Tongue (tissue), 2 donors: ENCODE measurements around the gene RELT. TPM values are rescaled to one million over a fixed set of nuclear protein-coding genes. Genes with fewer than 3 reads are reported as not detected.

Experiments used
- DNase-seq: peaks from one replicate; pipeline ENCODE4 v3.0.0-alpha.2; 2015
- total RNA-seq: library from RNA; depleted of rRNA; stranded (reverse); fragments of >200 nt; gene quantifications from one replicate; pipeline ENCODE4 v1.2.3, GENCODE V29; 2014

The RELT gene, protein sequence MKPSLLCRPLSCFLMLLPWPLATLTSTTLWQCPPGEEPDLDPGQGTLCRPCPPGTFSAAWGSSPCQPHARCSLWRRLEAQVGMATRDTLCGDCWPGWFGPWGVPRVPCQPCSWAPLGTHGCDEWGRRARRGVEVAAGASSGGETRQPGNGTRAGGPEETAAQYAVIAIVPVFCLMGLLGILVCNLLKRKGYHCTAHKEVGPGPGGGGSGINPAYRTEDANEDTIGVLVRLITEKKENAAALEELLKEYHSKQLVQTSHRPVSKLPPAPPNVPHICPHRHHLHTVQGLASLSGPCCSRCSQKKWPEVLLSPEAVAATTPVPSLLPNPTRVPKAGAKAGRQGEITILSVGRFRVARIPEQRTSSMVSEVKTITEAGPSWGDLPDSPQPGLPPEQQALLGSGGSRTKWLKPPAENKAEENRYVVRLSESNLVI
- 5.8 TPM for total RNA-seq

DNA sequence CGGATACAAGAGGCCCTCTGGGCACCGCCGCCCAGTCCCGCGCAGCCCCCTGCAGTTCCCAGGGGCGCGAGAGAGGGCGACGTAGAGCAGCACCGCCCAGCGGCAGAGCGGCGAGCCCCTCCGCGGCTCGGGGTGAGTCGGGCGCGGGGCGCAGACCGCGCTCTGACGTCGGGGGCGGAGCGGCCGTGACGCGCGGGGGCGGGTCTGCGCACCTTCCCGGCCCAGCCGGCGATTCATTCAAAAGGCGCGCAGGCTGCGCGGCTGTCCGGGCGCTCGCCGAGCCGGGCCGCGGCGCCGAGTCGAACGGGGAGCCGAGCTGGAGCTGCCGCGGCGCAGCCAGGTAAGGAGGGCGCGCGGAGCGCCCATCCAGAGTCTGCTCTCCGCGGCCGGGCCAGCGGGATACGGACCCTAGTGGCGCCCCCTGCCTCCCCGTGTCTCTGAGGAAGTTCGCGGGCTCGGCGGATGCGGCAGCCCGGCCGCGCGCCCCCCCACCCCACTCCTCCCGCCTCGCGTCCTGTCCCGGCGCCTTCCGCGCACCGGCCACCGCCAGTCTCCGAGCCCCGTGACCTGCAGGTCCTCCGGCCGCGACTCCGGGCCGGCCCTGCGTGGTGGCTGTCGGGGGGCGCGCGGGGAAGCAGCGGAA lies at the start of gene RELT:
Gene RELT, plus strand, starts transcription at position 240 of the 643 bp plus-strand sequence. CDS start 12,738 bp downstream, outside the sequence.
- peak; percentile 96 for DNase-seq

DNA sequence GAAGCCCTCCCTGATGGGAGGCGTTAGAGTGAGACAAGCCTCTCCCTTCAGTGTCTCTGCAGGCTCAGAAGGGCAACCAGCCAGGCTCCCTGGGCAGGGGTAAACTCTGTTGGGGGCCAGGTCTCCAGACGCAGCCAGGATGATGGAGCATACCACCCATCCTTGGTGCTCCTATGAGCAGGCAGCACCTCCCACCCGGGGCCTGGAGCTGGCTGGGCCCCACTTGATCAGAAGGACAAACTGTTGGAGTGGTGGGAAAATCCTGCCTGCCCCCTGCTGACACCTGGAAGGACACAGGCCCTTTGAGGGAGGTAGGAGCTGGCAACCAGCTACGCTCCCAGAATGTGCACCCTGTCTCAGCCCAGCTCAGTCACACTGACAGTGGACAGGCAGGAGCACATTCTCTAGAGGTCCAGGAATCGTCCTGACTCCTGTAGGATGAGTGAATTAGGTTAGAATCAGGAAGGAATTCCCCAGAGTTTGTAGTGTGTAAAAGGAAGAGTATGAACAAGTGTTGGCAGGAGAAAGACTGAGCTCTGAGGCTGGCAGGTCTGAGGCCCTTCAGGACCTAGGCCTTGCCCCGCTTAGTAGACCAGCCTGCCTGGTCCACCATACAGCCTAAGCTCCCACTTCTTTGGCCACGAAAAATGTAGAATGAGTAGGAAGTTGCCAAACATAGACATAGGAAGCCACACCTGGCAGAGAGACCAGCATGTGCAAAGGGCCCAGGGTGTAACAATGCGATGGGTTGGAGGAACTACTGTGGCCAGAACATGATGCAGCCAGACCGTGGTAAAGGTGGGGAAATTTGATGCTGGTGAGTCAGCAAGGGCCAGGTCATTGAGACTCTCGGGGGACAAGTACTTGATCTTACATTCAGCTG lies 49.0 kb upstream of the RELT start:
- DNase-seq = no peak

DNA sequence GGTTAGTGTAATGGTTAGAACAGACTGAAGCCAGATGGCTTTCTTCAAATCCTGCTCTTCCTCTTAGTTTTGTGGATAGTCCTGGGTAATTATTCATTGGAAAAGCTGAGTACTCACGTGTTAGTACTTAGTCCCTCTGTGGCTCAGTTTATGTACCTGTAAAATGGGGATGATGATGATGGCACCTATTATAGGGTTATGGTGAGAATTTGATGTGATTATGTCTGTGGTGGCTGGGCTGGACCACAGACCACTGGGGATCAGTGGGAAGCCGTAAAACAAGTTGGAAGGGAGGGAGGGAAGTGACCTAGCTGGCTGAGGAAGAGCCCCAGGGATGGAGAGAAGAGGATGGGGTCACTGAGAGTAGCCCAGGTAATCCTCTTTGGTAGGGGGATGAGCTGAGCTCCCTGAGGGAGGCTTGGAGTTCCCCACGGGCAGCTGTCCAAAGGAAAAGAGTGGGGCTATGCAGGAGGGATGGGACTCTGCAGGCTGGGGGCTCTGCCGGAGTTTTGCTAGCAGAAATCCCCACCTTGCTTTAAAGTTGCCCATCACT lies 48.3 kb upstream of the RELT start:
- DNase-seq = no peak

DNA sequence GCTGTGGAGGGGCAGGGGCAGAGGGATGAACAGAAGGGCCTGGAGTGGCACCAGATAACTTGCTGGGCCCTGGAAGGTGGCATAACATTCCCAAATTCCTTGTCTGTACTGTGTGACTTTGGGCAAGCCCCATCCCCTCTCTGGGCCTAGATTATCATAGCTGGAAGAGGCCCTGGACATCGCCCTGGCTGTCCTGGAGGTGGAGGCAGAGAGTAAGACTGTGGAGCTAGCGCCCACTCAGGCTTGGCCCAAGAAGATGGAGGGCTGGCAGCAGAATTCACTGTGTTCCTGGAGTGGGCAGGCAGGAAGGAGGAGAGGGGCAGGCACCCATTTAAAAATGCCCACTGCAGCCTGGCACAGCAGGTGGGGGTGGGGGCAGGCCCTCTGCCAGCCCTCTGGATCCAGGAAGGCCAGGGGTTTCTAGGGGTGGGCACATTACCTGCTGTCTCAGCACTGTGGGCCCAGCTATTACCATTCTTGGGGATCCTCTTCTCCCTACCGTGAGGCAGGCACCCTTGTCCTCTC lies 45.6 kb upstream of the RELT start:
- no peak for DNase-seq

DNA sequence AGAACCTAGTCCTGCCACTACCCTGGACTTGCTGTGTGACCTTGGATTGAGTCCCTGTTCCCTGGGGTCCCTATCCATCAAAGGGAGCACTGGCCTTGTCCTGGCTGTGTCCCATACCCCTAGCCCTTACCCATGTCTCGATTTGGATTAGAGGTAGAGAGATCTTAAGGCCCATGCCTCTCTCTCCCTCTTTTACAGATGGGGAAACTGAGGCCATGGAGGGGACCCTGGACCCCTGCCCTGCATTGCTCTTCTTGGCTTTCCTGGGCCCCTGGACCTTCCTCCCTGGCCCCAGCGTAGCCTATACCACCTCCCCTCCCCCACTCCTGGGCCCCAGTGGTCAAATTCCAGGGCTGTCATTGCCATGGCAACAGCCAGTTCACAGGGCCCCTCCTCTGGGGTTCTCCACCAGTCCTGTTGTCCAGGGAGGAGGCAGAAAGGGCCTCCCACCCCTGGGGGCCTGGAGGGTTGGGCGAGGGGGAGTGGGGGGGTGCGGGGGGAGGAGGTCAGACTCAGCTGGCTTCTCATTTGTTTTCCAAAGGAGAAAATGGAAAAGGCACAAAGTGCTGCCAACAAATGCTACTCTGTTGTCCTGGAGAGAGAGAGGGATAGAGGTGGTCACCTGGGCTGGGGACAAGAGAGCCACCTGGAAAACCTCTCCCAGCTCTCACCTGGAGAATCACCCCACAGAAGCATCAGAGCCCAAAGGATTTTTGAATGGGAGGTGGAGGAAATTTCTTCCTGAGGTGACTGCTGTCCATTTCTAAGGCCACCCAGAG lies 44.9 kb upstream of the RELT start:
- DNase-seq = no peak

DNA sequence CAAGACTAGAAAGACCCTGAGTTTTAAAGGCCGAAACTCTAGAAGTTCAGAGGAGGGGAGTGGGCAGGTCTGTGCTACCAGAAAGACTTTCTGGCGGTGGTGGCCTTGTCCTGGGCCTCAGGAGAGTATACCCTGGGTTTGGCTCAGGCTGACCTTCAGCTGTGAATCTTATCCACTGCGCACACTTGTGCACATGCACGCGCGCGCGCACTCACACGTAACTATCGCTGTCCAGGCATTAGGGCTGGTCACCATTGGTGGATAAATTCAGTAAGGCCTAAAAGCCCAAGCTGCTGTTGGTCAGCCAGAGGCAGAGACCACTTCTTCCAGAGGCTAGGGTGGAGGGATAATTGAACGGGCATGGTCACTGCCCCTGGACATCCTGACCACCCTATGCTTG lies 43.0 kb upstream of the RELT start:
- no peak for DNase-seq

DNA sequence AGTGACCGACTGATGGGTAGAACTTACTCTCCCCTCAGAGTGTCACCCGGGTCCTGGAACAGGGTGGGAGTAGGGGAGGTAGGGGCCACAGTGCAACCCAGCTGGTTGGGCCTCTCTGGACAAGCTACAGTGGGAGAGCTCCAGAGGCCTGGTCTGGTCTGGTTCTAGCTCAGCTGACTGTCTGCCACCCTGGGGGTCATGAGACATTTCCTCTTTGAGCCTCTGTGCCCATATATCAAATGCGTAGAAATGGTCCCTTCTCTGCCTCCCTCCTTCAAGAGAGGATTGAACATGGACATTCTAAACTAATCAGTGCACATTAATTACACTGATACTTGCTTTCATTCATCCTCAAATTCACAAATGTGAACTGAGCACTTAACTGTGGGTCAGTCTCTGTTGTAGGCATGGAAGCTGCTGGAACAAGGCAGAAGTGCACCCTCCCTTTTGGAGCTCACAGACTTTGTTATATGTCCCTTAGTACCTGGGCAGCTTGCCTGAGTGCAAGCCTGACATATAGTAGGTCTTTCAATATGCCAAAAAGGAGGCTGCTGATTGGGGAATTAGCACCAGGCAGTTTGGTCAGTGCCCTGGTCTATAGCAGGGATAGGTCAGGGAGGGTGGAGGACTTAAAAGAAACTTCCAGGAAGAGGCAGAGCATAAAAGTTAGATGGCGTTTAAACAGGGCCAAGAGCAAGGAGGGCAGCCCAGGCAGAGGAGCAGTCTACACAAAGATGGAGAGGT lies 42.4 kb upstream of the RELT start:
- no peak for DNase-seq

DNA sequence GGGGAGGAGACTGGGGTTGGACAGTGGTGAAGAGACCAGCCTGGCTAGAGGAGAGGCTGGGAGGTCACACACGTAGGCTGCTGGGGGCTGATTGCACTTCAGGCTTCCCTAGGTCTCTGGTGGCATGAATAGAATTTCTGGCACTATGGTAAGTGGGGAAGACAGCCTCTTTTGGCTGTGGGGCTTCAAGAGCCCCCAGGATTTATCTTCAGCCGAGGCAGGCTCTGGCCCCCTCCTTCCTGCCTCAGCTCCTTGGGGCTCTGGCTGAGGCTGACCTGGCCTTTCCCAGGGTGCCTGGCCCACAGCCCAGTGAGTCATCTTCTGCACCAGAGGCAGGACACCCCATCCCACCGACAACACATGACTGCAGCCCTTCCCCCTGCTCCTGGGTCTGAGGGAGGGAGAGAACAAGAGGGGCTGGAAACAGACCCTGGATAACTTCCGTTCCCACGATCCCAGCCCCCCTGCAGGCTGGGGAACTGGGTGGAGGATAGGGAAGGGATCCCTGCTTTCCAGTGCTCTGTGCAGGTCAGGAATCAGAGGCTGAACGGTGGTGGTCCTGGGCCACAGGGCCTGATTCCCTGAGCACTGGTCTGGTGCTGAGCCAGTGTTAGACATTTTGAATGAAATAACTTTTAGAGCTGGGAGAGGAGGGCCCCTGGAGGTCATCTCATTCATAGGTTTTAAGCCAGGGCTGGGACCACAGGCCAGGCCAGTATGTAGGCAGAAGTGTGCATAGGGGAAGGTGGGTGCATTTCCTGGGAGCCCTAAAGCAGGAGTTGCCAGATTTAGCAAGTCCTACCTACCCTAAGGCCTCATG lies 41.6 kb upstream of the RELT start:
- DNase-seq = peak; percentile 70

DNA sequence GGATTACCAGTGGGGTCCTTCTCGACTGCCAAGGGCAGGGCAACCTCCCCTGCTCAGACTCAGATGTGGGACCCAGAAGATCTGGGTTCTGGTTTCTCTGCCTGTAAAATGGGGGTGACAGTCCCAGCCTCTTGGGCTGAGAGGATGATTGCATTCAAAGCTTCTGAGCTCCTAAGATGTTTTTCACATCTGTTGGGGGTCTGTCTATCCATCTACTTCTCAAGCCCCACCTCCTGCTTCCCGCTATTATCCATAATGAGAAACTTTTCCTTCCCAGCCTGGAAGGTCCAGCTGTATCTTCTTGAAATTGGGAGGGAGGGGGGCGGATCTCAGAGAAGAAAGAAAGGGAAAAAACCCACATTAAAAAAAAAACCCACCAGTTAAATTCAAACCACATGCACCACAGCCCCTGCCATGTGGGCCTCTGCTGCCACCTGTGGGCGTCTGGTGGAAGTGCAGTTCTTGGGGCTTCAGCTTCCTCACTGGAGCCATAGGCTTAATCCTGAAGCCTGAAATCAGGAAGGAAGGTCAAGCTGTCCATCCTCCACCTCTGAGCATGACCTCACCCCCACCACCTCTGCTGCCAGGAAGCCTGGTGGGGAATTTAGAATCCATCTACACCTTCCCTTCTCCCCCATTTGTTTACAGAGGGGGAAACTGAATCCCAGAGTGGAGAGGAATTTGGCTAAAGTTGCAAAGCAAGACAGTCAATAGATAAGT lies 40.8 kb upstream of the RELT start:
- DNase-seq = peak; percentile 95

DNA sequence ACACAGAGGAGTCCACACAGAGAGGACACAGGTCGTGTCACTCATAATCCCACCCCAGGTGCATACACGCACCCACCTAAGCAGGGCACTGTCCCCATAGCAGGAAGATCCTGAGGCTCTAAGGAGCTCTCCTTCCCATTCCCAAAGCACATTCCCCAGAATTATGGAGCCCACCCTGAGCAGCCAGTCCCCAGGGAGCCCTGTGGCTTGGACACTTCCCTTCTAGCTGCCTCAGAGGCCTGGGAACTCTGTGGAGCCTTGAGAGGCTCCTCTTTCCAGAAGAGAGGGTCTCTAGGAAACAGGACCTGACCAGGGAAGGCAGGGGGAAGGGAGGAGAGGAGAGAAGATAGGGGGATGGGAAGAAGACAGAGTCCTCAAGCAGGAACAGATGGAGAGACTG lies 38.4 kb upstream of the RELT start:
- DNase-seq = no peak

DNA sequence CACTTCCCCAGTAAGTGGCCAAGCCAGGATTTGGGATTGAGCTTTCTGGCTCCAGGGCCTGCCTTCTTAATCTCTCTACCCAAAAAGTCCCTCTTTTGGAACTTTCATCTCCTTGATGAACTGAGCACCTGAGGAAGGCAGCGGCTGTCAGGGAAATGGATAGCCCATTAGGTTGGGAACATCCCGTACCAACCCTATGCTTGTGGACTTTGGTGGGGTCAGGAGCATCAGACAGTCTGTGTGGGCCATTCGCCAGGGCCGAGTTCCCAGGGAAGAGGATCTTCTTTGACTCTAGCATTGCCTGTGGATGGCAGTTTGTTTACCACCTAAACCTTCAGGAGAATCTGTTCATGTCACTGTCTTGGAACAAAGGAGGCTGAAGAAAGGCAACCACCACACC lies 37.9 kb upstream of the RELT start:
- DNase-seq = no peak

DNA sequence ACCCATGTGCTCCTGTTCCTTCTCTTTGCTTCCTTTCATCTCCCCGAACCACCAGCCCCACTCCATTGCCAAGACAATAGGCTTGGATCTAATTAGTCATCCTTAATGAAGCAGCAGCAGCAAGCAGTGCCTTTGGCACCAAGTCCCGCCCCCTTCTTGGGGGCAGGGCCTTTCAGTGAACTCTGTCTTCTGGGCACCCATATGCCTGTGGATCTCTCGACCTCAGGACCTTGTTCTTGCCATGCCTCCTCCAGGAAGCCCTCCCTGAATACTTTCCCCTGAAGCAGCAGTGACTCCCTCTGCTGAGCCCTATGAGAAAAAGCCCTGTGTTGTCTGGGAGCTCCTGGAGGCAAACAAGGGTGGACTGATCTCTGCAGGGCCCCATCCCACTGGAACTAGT lies 36.0 kb upstream of the RELT start:
- DNase-seq = no peak

DNA sequence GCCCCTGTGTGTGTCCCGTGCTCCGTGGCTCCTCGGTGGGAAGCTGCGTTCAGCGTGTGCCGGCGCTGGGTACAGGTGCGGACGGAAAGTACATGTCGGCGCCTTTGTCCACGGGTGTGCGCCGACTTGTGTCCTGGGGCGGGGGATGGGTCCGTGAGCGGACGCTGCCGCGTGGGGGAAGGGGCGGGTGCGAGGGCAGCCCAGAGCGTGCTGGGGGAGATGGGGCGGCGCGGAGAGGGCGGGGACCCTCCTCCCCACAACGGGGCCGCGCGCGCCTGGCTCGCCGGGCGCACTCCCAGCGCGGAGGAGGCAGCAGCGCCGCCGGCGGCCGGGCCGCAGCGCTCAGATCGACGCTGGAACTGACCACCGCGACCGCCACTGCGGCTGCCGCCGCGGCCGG lies 33.6 kb upstream of the RELT start:
- no peak for DNase-seq

DNA sequence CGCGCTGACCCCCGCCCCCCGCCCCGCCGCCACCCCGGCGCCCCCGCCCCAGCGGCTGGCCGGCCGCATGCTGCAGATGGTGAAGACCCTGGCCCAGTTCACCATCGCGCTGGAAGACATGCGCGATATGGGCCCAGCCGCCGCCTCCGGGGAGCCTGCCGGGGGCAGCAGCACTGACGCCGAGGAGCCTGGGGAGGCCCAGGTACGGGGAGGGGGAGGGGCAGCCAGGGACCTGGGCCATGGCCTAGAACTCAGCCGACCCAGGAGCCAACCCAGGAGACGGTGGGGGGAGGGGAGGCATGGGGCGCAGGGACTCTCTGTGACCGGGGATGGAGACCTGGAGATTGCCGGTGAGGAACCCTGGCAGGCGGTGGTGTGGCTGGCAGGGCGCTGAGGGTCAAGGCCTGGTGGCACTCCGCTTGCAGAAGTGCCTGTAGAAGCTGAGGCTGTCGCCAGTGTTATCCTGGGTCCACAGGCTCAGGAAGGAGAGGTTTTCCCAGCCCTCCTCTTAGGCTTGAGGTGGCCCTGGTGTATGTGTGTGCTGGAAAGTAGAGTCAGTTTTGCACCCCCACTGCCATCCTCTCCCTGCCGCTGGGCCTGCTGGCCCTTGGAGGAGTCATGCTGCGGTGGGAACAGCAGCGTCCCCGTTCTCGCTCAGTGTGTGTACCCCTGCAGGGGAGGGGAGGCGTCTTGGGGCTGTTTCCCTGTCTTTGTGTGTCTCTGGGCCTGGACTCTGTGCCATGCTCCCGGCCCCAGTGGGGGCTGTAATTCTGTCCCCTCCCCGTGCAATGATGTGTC lies 32.9 kb upstream of the RELT start:
- no peak for DNase-seq

DNA sequence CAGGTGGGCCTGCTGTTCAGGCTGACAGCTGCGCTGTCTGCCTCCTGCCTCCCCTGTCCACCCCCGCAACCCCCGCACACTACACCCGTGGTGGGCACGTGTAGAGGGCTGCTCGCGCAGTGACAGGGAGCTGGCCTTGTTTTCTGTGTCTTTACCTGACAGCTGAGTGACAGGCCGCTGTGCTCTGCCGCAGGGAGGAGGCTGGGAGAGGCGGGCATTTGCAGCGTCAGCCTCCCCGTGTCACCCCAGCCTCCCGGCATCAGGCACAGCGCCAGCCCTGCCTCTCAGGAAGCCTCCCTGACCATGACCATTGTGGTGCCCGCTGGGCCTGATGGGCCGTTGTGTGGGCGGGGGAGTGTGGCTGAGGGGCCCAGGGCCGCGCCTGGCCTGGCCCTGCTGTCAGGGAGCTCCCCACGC lies 32.0 kb upstream of the RELT start:
- DNase-seq = peak; percentile 35

DNA sequence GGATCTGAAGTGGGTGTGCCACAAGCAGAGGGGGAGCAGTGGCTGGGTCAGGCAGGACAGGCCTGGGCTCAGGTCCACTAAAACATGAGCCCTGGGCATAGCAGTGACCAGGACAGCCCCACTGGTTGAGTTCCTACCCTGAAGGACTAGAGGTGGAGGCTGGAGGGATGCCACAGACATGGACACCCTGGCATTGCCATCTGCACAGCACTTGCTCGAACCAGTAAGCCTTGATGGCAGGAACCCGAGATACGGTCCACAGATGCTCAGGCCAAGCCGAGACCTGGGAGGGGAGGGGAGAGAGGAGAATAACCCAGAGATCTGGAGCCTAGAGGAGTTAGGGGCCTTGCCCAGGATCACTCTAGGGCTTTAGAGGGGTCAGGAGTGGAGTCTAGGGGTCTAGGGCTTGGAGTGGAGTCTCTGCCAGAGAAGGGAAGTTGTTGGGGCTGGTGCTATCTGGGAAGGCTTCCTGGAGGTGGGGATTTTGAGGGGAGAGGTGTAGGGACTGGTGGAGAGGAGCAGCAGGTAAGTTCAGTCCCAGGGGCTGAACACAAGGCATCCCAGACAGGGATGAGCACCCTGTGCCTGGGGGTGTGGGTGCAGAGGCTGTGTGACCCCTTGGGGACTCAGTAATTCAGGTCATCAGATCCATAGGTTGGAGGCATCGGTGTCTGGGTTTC lies 30.6 kb upstream of the RELT start:
- no peak for DNase-seq

DNA sequence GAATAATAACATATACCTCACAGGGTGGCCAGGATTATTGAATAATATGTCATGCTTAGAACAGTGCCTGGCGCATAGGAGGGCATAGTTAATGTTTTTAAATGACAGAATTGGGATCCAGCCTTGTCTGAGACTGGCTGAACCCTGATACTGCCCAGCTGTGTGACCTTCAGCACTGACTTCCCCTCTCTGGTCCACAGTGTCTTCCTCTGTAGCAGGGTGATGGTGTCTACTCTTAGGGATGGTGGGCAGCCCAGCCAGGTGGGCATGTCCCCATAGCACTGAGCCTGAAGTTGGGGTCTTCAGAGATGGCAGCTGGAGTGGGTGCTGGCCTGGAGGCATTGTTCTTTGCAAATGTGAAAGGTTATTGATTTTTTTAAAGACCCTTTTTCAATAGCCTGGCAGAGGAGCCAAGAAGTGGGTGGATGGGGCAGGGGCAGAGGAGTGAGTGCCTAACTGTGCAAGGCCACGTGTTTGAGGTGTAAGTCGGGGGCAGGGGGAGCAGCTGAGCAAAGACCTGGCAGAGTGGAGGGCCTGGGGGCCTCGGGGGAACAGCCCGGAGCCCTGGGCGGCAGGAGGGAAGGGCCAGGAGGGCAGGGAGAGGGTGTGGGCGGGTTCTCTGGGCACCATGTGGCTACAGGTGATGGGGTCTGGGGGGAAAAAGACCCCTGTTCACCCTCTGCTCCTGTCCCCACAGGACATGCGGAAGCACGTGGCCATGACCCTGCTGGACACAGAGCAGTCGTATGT lies 29.8 kb upstream of the RELT start:
- DNase-seq = no peak
